Head of caudate nucleus (tissue), 42 donors: ENCODE data around the gene MYCT1.
"Not testable (repeated sequence)": the region's sequence is repeated elsewhere in the genome, so short reads cannot be mapped to it uniquely, and the experiment has no call there.

Experiments used
- DNase-seq, 42 donors: peaks; one replicate each; pipeline versions ENCODE4 v3.0.0 to v3.0.0-alpha.2; 2020 to 2021; ENCODE audit warnings: mixed read lengths in 7 of 42
- intact Hi-C: fragments of 100-400 bp; cut with DNase I; formaldehyde crosslinking; loops from one replicate; pipeline ENCODE4 v1.15.0; 2022

Gene MYCT1, protein sequence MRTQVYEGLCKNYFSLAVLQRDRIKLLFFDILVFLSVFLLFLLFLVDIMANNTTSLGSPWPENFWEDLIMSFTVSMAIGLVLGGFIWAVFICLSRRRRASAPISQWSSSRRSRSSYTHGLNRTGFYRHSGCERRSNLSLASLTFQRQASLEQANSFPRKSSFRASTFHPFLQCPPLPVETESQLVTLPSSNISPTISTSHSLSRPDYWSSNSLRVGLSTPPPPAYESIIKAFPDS

GRCh38 chr6:152697634-152698033, at the start of gene MYCT1:
MYCT1 (plus strand) TSS chr6:152697897; CDS start chr6:152697903, 6 bp downstream.
- no peak for DNase-seq
- intact Hi-C loops: no loop called here

DNA sequence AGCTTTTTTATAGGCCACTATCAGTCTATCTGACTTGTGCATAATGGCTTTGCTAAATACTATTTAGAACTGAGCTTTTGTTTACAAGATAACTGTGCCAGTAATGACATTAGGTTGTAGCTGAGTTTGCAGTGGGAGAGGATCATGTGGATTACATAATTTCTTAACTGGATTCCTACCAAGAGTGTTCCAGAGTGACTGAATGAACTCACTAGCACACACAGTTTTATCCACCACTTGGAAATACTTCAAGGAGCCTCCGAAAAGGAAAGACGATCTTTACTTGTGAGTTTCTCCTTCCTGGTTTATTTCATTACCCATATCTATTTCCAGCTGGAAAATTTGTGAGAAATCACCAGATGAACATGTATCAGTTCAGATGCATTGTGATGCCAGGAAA, 49.6 kb upstream of the MYCT1 start:
- intact Hi-C loops: loop anchor here (10.0 kb wide), 1 partner anchor 93 kb away; no protein-coding TSS in a partner anchor
- DNase-seq: no peak

DNA sequence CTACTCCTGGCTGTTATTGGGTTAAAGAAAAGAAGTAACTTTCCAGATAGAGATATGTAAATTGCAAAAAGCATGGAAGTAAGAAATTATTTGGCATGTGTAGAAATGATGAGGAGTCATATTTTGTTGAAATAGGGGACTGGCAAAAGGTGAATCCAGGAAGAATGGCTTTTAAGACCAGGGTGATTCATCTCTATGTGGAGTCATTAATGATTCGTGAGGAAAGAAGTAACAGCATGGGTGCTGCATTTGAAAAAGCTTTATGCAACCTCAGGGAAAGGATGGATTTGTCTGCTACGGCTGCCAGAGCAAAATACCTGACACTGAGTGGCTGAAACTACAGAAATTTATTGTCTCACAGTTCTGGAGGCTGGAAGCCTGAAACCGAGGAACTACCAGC, 45.7 kb upstream of the MYCT1 start:
- intact Hi-C loops: no loop called here
- DNase-seq: no peak

- DNase-seq: no peak
- intact Hi-C loops: no loop called here
These were observed 35.9 kb upstream of the MYCT1 start for GRCh38 chr6:152661776-152662175.

DNA sequence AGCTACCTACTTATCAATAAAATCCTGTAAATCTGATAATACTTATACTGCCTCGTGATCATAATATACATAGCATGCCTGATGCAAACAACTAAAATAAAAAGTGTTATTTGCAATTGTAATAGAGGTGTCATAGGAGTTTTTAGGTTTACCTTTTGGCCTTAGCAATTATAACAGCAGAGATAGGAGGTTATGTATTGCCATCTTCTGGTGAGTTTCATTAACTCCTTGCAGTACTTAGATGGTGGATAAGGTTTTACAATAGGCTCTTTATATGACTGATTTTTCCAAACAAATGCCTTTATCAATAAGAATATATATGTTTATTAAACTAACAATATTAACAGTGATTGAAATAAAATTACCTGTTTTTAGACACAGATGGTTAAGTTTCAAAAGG, 27.8 kb upstream of the MYCT1 start:
- no peak for DNase-seq
- intact Hi-C loops: no loop called here

- DNase-seq: no peak
- intact Hi-C loops: no loop called here
These were observed 26.5 kb upstream of the MYCT1 start for GRCh38 chr6:152671171-152671570.

DNA sequence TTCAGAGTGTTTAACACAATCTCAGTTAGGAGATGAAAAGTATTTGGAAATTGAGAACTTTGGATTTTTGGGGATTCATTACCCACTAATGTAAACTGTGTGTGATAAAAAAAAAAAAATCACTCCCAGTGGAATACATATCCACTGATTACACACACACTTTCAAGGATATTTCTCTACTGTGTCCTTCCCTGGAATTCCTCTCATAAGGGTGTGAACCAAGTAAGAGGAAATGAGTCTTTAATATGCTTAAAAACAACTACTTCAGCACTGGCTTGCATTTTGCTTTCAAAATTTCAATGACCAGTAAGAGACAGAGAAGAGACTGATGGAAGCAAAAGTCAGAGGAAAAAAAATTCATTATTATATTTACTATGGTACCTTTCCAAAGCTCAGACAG, 24.5 kb upstream of the MYCT1 start:
- DNase-seq: no peak
- intact Hi-C loops: no loop called here

DNA sequence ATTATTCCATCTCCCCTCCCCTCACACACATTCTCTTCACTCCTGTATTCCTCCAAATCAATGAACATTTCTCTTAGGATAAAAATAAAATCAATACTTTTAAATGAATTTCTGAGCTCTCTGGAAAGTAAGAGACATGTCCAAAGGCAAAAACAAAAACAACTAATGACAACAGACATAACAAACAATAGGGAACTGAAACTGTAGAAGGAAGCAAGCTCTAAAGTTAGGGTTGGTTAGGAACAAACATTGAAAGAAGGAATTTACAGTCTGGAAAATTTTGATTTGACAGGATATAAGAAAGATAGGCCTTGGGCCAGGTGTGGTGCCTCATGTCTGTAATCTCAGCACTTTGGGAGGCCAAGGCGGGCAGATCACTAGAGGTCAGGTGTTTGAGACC, 17.5 kb upstream of the MYCT1 start:
- intact Hi-C loops: no loop called here
- no peak for DNase-seq

DNA sequence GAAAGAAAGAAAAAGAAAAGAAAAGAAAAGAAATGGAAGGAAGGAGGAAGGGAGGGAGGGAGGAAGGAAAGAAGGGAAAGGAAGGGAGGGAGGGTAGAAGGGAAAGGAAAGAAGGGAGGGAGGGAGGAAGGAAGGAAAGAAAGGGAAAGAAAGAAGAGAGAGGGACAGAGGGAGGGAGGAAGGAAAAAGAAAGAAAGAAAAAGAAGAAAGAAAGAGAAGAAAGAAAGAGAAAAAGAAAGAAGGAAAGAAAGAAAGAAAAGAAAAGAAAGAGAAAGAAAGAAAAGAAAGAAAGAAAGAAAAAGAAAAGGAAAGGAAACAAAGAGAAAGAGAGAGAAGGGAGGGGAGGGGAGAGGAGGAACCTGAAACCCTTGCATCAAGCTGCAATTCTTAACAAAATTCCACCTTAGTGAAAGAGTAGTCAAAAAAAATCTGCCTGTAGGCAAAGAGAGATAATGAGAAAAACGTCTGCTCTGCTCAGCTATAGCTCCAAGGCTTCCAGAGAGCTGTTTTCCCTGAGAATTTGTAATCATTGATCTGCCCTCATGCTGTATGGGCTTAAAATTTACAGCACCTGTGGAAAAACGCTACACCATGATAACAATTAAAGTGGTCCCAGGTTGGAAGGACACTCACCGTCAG, 16.7 kb upstream of the MYCT1 start:
- DNase-seq: no peak
- intact Hi-C loops: no loop called here

GRCh38 chr6:152682141-152682540, 15.6 kb upstream of the MYCT1 start:
- intact Hi-C loops: no loop called here
- DNase-seq: no peak

GRCh38 chr6:152682935-152683334, 14.8 kb upstream of the MYCT1 start:
- intact Hi-C loops, DNase-seq: not testable (repeated sequence)

DNA sequence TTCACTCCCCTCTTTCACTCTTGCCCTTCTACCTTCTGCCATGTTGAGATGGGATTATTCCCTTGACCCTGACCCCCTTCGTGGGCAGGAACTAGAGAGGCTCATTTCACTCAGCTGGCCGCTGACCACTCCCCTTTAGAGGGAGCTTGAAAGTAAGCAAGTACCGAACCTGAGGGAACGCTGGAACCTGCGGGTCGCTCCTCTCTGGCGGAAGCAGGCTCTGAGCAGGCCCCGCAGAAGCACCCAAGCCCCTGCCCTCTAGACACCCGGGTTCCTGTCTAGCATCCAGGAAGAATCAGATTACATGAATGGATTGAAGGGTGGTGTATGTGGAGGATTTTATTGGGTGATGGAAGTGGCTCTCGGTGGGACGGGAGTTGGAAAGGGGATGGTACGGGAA, 11.9 kb upstream of the MYCT1 start:
- no peak for DNase-seq
- intact Hi-C loops: no loop called here

DNA sequence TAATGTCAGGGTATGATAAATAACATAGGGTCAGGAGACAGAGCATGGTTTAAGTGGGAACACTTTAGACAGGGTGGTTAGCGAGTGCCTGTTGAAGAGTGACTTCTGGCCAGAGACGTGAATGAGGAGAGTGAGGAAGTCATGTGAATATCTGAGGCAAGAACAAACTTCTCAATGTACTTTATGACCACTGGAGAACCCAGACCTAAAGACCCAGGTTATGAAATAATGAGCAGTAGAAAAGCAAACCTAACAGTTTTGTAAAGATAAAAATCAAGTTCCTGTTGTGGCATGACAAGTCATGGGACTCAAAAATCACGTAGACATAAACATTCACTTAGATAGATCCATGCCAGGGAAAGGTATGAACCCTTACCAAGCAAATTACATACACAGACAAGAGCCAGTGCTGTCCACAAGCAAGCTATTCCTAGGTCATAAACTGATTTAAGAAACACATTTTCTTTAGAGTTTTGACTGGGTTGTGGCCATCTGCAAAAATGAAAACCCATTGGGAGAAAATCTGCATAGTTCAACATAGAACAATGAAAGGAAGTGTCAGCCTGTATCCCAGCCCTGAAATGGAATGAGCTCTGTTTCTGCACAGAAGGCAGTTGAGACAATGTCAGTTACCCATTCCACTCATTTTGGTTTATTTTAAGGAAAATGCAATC, 2.2 kb upstream of the MYCT1 start:
- no peak for DNase-seq
- intact Hi-C loops: no loop called here

GRCh38 chr6:152696522-152696921, 1.2 kb upstream of the MYCT1 start:
- intact Hi-C loops: no loop called here
- no peak for DNase-seq

GRCh38 chr6:152698692-152699091, 995 bp downstream of the MYCT1 start:
- intact Hi-C loops: no loop called here
- no peak for DNase-seq

GRCh38 chr6:152700427-152700826, 2.7 kb downstream of the MYCT1 start:
- no peak for DNase-seq
- intact Hi-C loops: no loop called here

DNA sequence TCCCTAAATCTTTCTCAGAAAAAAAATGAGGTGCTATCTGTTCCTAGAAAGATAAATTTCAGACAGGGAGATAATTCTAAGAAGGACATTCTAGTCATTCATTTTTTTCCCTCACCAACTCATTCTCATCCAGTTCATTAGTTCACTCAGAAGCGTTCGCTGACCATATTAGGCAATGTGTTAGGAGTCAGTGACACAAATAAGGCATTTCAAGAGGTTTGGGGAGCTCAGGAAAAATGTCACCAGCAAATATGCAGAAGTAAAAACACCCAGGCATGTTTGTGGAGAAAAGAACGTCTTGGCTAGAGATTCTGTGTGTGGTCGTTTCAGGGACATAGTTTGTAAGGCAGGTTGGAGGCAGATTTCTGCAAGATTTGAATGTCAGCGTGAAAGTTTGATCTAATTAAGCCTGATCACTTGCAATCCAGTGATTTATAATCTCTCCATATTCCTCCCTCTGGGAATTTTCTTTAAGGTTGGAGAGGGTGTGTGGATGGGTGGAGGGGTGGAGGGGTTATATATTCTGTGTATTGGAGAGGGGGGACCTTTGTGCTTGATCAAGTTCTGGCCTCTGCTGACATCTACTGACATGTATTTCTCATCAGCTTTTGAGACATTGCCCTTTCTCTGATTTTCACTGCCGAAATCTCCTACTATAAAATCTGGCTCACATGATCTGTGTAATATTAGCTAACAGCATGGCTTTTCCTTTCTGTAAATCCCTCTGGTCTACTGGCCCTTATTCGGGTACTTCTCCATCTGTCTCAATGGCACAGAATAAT, 3.6 kb downstream of the MYCT1 start:
- no peak for DNase-seq
- intact Hi-C loops: no loop called here

- intact Hi-C loops: no loop called here
- no peak for DNase-seq
These were observed 4.2 kb downstream of the MYCT1 start for GRCh38 chr6:152701863-152702401.

- intact Hi-C loops, DNase-seq: not testable (repeated sequence)
These were observed 6.1 kb downstream of the MYCT1 start for GRCh38 chr6:152703750-152704149.

DNA sequence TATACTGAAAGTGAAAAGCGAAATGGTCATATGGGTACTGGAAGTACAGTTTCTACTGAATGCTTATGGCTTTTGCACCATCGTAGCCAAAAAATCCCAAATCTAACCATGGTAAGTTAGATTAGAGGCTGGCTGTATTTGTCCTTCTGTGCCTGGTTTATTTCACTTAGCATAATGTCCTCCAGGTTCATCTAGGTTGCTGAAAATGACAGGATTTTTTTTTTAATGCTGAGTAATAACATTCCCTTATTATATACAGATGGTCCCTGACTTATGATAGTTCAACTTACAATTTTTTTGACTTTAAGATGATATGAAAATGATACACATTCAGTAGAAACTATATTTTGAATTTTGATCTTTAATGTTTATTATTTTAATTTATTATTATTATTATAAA, 7.6 kb downstream of the MYCT1 start:
- no peak for DNase-seq
- intact Hi-C loops: no loop called here
